Hepatocyte (in vitro differentiated cells): Measurements from ENCODE around the gene TENT5D.

Experiments used
- CTCF ChIP-seq: fragments of 200-600 bp; sonication (generic); IDR thresholded peaks from 2 replicates; pipeline ENCODE4 v1.5.1; 2016; ENCODE audit warnings: antibody characterized with exemption, mild to moderate bottlenecking; ENCODE audit not compliant: poor library complexity
- EZH2 ChIP-seq: fragments of 200-600 bp; sonication (generic); IDR thresholded peaks from 2 replicates; pipeline ENCODE4 v1.6.1; 2016; ENCODE audit warnings: antibody characterized with exemption, mild to moderate bottlenecking, borderline replicate concordance
- EZH2phosphoT487 ChIP-seq: fragments of 200-600 bp; sonication (generic); IDR thresholded peaks from one replicate; pipeline ENCODE4 v1.6.1; 2018; ENCODE audit warnings: antibody characterized with exemption, mild to moderate bottlenecking, low read depth, moderate library complexity; ENCODE audit not compliant: unreplicated experiment, severe bottlenecking

- TF ChIP-seq CTCF (no peak), EZH2 (no peak), EZH2phosphoT487 (no peak)
Measured at GRCh38 chrX:80412042-80412441, 8.2 kb upstream of the TENT5D start.
